Glomerular visceral epithelial cell (primary cell): ENCODE data around the gene CCDC80.
"Not testable (repeated sequence)": the region's sequence is repeated elsewhere in the genome, so short reads cannot be mapped to it uniquely, and the experiment has no call there.

Source experiments
- DNase-seq: peaks from one replicate; pipeline ENCODE4 v3.0.0-alpha.2; 2016; ENCODE audit errors: extremely low spot score

Gene CCDC80

DNA sequence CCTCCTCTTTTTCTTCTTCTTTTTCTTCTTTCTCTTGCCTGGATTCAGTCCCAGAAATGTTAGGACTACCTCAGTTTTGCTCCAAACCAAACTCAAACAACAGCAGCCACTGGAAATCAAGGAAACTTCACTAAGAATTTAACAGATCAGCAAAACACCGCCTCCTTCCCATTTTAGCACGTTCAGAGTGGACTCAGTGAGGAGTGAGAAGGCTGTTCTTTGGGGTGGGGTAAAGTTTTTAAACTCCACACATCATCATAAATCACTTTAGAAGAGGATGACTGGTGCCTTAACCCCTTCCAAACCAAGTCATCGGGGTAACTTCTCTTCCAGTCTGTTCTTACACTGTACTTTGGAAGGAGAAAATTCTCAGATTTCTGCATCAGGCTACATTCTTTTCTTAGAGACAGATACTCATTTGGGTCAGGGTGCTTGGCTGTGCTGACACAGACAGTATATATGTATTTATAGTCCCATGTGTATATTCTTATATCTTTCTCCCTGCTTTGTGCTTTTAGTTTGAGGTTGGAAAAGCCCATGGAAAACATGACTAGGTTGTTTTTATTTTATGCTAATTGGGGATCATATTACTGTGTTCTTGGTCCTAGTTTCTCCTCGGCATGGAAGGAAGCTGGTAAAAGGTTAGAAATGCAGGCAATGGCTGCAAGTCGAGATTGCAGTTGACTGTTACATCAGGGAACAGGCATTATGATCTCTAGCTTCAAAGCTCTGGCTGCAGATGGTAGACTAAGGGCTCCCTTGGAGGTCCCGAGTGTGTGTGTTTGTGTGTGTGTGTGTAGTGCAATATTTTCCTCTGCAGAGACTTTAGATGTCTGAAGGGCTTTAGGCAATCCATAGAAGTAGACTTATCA lies at the start of gene CCDC80:
Gene CCDC80, minus strand, starts transcription at position 214 of the 872 bp plus-strand sequence. CDS start 1,238 bp downstream, outside the sequence.
- DNase-seq, result peak; percentile 93

DNA sequence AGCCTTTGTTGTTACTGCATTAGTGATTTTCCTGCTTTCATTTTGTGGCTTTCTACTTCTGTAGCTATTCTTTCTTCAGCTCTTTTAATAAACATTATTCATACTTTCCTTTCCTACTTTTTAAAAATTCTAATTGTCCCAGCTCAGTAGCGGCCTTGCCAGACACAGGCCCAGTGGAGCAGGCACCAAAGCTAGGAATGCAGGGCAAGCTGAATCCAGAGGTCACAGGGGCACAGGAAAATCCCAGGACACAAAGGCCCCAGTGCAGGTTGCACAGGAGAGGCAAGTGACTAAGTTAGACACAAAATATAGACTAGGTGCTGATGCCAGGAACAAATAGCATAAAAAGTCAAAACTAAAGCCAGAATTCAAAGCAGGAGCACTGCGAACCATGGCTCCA lies 49.0 kb upstream of the CCDC80 start:
- DNase-seq, result no peak

- no peak for DNase-seq
Observed at GRCh38 chr3:112689385-112689784, 48.4 kb upstream of the CCDC80 start.

- no peak for DNase-seq
Observed at GRCh38 chr3:112688819-112689218, 47.9 kb upstream of the CCDC80 start.

DNA sequence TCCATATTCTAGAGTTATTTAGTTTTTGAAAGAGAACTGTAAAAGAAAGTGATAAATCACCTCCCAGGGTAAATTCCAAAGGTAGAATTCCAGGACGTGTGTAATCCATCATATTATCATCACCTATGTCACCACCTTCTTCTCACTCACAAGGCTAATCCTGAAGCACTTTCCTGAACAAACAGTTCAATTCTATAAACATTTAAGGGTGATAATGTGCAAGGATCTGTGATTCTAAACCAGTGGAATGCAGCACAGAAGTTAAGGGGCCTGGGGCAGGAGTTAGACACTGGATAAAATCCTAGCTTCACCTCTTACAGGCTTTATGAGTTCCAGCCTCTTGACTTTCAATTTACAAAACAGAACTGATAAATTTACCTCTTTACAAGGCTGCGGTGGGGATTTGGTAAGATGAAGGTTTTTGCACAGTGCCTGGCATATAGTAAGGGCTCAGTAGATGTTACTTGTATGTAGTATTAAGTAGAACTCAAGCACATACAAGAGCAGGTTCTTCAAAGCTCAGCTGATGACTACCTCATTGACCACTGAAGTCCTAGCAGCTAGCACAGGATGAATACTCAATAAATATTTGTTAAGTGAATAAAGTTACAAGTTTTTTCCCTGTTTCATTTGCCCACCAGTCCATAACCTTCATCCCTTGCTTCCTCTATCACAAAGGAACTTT lies 47.3 kb upstream of the CCDC80 start:
- peak; percentile 18 for DNase-seq

- no peak for DNase-seq
Observed at GRCh38 chr3:112687616-112688015, 46.7 kb upstream of the CCDC80 start.

- no peak for DNase-seq
Observed at GRCh38 chr3:112687211-112687610, 46.3 kb upstream of the CCDC80 start.

DNA sequence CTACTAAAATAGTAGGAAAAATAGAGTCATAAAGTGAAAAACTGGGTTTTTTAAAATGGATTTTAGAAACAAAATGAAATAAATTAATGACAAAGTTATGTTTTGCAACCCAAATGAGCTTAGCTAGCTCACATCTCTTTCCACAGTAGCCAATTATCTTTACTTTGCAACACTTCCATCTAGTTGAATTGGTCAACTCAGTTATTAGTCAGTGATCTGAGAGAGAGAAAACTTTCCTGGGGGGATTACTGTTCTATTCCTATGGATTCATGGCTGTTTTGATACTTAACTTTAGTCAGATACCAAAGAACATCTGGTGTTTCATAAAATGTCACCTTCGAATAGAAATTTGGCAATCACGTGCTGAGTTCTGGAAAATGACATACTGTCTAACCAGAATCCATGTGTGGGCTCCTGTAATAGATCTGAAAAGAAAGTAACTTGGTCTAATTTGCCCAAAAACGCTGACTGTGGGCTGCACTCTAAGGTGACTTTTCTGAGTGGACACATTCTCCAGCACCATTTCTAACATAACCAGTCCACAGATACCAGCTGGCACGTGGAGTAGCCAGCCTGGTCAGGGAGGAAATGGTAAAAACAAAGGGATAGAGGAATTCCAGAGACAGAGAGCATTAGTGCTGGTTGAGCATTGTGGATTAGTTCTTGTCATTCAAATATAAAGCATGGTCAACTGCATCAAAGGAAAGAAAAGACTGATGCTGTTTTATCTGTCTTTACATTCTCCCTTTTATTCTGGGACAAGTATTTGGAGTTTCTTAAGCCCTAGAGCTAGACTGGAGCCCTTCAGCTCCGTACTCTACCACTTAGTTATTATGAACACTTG lies 45.2 kb upstream of the CCDC80 start:
- DNase-seq, result no peak

DNA sequence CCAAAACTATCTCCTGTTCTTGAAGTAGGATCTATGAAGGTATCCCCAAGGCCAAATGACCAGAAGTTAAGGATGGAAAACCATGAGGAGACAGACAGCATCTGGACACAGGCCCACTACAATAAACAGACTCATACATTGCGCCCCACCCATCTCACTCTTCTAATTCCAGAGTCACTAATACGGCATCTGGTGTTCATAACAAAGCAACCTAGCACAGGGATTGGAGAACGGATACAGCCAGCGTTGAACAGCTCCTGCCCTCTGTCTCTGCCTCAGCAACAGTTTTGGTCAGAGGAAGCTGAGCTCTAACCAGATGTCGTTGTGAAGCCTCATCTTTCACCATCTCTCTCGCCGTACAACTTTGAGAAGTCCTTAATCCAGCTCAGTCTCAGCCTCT lies 44.5 kb upstream of the CCDC80 start:
- no peak for DNase-seq

DNA sequence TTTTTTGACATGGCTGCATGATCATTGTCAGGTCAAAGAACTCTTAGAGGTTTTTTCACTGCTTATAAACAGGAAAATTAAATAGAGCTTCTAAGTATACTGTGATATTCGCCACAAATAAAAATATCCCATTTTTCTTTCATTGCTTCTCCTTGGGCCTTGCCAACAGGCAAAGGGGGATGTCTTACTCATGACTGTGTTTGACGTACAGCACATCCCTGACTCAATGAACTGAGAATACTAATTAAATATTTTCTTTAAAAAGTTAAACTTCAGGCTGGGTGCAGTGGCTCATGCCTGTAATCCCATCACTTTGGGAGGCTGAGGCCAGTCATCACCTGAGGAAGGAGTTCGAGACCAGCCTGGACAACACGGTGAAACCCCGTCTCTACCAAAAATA lies 41.4 kb upstream of the CCDC80 start:
- no peak for DNase-seq

DNA sequence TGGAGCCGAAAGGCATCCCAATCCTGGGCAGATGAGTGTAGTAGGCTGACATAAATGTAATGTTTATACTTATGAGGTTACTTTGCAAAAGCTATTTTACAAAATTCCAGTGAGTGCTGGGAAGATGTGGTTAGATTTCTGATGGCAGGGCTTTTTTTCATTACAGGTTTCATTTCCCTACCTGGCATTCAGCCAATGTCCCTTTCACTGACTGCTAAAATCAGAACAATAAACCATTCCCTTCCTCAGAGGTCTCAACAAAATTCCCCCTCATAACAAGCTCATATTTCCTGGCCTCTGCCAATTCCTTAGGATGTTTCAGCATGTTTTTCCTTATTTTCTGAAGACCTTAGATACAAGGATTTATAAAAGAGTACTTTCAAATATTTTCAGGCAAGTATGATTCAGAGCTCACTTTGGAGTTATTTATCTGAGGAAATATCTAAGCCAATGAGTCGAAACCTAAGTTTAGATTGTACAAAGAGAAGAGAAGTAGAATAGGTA lies 40.9 kb upstream of the CCDC80 start:
- DNase-seq, result peak; percentile 73

- DNase-seq, result peak; percentile 93
Observed at GRCh38 chr3:112676659-112677234, 35.8 kb upstream of the CCDC80 start.

- no peak for DNase-seq
Observed at GRCh38 chr3:112675943-112676535, 35.1 kb upstream of the CCDC80 start.

- no peak for DNase-seq
Observed at GRCh38 chr3:112675349-112675748, 34.4 kb upstream of the CCDC80 start.

GRCh38 chr3:112672716-112673541 lies 32.0 kb upstream of the CCDC80 start:
- DNase-seq, result no peak

DNA sequence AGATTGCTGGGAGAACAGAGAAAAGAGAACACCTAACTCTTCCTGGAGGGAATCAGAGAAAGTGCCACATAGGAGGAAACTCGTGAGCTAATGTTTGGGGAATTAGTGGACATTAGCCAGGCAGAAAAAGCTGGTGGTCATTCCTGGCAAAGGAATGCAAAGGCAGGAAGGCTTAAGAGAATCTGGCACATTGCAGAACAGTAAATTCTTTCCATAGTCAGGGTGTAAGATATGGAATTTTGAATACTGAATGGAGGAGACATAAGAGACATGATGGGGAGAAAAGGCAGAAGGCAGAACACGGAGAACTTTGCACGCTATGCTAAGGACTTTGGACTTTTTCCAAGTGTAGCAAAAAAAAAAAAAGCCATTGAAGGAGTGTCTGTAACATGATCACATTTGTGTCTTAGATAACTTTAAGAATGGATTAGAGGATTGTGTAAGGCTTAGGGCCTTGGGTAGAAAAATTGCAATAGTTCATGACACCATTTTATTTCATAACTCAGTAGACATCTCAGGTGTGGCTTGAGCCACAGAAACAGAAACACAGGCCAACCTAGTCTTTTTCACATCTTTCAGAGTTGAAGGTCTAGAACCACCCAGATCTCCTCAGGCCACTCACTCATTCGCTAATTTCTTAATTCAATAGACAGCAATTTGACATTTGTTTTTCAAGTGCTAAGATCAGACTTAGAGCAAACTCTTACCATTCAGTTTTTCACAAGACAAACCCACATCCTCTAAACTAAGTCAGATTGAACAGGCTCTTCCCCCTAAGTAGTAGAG lies 31.2 kb upstream of the CCDC80 start:
- DNase-seq, result peak; percentile 91

DNA sequence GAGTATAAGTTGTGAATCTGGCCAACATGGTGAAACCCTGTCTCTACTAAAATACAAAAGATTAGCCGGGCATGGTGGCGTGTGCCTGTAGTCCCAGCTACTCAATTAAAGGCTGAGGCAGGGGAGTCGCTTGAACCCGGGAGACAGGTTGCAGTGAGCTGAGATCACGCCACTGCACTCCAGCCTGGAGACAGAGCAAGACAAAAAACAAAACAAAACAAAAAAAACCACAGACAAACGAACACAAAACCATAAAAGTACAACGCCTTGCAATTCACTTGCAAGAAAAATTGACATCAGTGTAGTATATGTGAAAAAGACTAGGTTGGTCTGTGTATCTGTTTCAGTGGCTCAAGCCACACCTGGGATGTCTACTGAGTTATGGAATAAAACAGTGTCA lies 29.9 kb upstream of the CCDC80 start:
- DNase-seq, result no peak

GRCh38 chr3:112667599-112667998 lies 26.7 kb upstream of the CCDC80 start:
- DNase-seq, result no peak

DNA sequence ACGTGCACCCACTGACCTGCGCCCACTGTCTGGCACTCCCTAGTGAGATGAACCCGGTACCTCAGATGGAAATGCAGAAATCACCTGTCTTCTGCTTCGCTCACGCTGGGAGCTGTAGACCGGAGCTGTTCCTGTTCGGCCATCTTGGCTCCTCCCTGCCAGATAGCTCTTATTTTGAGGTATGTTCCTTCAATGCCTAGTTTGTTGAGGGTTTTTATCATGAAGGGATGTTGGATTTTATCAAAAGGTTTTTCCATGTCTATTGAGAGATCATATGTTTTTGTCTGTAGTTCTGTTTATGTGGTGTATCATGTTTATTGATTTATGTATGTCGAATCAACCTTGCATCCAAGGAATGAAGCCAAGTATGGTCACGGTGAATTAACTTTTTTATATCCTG lies 24.1 kb upstream of the CCDC80 start:
- not testable (repeated sequence) for DNase-seq

DNA sequence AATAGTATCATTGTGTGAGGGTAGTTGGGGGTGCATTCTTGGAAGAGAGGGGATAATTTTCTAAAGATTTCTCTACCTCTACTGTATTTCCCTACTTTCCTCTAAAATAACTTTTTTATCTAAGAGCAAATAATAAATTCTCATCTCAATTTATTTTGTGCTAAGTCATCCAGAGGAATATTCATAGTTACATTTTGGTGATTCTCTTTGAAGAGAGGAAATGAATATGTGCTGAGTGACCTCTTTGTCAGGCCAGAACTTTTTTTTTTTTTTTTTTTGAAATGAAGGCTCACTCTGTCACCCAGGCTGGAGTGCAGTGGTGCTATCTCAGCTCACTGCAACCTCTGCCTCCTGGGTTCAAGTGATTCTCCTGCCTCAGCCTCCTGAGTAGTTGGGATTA lies 15.1 kb upstream of the CCDC80 start:
- no peak for DNase-seq
